HG03565 (cell line): ENCODE measurements around the gene POMT2.
"Not testable (repeated sequence)": the region's sequence is repeated elsewhere in the genome, so short reads cannot be mapped to it uniquely, and the experiment has no call there.

ENCODE experiments used
- ATAC-seq: cut with Tn5 transposase; IDR thresholded peaks from one replicate; pipeline ENCODE4 v1.9.1; 2021; ENCODE audit warnings: mild to moderate bottlenecking, moderate library complexity; ENCODE audit not compliant: unreplicated experiment

Gene POMT2

DNA sequence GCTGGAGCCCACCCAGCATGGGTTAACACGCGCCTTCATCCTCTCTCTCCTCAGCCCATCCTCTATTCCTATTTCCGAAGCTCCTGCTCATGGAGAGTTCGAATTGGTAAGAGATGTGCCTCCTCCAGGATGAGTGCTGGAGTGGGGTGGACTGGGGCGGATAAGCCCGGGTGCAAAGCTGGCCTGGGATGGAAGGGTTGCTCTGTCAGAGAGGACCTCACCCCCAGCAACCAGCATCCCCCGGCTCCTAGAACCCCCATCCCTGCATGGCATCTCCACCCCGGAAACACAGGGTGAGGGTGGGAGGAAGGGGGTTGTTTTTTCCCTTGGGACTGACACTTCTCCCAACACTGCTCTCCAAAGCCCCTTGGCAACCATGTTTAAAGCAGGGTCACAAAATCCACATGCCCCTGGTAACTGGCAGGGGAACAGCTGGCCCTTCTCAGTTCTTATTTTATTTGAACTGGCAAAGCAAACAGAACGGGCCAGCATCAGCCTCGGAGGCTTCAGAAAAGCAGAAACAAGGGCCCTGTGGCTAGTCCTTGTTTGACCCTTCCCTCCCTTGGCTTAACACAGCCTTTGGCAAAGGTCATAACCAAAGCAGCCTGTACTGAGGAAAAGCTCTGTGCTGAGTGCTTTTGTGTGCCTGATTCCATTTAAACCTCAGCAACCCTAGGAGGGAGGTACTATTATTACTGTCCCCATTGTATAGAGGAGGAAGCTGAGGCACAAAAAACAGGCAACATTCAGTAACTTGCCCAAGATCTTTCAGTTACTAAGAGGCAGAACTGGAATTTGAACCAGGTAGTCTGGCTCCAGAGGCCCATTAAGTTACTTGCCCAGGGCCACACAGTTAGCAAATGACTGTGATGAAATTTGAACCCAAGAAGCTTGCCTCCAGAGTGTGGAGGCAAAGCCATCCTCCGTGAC, 4.4 kb upstream of the POMT2 start:
- no peak for ATAC-seq

DNA sequence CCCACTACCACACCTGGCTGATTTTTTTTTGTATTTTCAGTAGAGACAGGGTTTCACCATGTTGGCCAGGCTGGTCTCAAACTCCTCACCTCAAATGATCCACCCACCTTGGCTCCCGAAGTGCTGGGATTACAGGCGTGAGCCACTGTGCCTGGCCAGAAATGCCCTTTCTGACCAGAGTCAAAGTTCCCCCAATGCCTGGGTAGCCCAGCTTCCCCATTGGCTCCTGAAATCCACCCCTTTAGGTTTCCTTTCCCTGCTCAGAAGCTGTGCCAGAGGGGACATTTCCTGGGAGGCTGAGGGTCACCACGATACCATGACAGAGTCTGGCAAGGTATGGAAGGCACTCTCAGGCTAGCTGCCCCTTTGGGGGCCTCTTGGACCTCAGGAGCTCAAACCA, 3.6 kb upstream of the POMT2 start:
- no peak for ATAC-seq

DNA sequence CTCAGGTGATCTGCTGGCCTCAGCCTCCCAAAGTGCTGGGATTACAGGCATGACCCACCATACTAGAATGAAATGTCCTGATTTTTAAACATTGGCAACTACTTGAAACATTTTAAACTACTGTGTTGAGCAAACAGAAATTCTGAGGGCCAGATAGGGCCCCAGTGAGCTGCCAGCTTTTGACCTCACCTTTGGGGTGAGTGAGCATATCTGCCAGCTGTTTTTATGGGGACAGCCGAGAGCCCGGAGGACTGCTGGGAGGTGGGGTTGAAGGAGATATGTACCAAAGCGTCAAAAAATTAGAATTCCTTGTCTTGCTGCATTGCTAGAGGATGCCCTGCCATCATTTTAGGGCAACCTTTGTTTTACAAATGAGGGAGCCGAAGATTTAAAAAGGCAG, 2.9 kb upstream of the POMT2 start:
- ATAC-seq = no peak

DNA sequence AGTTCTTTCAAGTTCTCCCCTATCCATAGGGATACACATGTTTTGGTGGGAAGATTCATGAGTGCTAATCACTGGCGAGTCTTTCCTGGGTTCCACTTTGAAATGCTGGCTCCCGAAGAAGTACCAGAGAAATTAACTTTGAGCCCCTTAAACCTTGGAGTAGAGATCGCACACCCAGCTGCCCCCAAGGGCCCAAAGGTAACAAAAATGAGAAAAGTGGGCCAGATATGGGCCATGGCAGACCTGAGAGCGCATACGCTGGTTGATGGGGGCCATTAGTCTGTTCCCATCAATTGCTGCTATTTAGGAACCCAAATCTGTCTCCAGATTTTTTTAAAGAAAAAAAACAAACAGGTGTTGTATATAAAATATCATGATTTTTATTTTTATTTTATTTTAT, 2.3 kb upstream of the POMT2 start:
- no peak for ATAC-seq

DNA sequence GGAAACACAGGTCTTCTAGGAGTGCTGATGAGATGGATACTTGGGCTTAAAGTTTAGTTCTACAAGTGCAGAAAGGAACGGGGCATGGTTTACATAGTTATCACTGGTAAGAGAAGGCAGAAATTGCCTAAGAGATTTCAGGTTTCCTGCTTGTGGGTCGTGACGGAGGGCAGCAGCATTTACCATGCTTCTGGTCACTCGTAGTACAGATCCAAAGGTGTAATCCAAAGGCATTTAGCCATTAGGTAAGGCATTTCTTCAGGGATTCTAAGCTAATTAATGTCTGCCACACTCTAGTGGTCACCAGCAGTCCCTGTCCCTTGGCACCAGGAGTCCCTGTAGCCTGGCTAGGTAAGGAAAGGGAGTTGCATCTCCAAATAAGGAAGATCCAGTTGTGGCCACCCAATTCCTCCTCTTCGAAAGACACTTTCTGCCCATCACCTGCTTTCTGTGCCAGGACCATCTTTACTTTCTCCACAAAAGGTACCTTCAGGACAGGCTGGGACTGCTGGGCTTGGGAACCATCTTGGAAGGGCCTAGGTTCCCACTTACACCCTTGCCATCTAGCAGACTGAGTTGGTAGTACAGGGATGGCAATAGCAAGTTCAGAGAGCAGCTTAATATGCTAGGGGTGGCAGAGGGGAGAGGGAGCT, 1.7 kb upstream of the POMT2 start:
- no peak for ATAC-seq

GRCh38 chr14:77319422-77319821, 1.3 kb downstream of the POMT2 start:
- no peak for ATAC-seq

GRCh38 chr14:77318756-77319155, 1.9 kb downstream of the POMT2 start:
- ATAC-seq = not testable (repeated sequence)

- no peak for ATAC-seq
Measured at GRCh38 chr14:77318006-77318553, 2.6 kb downstream of the POMT2 start.

- ATAC-seq = no peak
Measured at GRCh38 chr14:77316872-77317301, 3.8 kb downstream of the POMT2 start.

DNA sequence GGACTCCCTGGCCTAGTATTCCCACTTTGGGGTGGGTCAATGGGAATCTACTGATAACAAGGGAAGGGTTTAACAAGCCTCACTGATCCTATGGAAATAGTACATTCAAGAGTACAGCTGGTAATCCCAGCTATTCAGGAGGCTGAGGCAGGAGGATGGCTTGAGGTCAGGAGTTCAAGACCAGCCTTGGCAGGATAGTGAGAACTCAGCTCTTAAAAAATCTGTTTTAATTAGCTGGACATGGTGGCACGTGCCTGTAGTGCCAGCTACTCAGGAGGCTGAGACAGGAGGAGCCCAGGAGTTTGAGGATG, 4.5 kb downstream of the POMT2 start:
- no peak for ATAC-seq

- no peak for ATAC-seq
Measured at GRCh38 chr14:77314539-77315457, 5.9 kb downstream of the POMT2 start.

DNA sequence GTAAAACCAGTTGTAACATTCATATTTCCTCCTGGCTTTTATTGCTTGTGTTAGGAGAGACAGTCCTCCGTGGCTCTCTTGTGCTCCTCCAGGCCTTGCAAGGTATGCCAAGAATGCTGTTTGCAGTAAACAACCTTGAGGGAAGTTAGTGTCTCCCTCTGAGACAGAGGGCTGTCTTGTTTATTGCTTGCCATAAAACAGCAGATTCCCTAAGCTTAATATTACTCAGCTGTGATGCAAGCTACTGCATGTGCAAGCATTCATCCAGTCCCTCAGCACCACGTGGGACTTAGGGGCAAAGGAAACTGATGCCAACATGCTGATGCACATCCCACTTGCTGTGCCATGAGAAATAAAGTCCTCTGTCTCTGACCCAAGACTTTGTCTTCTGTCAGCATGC, 6.6 kb downstream of the POMT2 start:
- ATAC-seq = no peak

DNA sequence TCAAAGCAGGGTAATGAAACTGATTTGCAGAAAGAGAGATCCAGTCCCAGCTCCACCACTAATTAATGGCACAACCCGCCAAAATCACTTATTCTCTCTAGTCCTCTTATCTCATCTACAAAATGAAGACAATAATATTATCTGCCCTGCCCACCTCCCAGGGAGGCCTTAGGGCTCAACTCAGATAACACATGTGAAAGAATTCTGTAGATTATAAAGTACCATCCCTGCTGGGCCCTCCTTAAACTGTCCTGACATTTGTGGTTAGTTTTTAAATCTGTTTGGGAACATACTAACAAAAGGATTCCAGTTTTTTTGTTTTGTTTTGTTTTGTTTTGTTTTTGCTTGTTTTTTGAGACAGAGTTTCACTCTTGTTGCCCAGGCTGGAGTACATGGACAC, 7.3 kb downstream of the POMT2 start:
- ATAC-seq = no peak

GRCh38 chr14:77311217-77311616, 9.5 kb downstream of the POMT2 start:
- no peak for ATAC-seq

DNA sequence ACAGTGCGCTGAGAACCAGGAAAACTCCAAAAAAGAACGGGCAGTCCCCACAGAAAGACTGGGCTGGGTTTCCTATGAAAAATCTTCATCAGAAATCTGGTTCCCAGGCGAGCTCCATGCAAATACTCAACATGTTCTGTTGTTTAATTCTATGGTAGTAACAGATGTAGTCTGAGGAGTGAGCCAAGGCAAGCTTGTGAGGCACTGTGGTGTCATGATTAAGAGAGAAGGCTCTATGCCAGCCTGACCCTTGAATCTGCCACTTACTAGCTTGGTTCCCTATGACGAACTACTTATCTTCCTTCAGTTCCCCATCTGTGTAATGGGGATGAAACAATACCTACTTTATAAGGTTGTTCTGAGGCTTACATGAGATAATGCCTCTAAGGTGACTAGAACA, 10.7 kb downstream of the POMT2 start:
- no peak for ATAC-seq

DNA sequence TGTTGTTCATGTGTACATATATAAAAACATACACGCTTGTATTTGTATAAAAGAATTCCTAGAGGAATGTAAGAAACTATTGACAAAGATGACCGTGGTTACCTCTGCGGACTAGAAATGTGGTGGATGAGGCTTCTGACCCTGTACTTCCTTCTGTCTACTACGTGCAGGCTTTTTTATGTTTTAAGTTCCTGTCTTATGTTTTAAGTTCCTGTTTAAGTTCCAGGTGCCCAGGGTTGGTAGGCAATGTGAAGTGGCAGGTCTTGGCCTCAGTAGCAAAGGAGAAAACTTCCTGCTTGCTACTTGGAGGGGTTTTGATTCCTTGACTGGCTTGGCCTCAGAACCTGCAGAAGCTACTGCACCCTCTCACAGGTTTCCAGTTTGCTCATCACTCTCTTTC, 11.6 kb downstream of the POMT2 start:
- no peak for ATAC-seq

DNA sequence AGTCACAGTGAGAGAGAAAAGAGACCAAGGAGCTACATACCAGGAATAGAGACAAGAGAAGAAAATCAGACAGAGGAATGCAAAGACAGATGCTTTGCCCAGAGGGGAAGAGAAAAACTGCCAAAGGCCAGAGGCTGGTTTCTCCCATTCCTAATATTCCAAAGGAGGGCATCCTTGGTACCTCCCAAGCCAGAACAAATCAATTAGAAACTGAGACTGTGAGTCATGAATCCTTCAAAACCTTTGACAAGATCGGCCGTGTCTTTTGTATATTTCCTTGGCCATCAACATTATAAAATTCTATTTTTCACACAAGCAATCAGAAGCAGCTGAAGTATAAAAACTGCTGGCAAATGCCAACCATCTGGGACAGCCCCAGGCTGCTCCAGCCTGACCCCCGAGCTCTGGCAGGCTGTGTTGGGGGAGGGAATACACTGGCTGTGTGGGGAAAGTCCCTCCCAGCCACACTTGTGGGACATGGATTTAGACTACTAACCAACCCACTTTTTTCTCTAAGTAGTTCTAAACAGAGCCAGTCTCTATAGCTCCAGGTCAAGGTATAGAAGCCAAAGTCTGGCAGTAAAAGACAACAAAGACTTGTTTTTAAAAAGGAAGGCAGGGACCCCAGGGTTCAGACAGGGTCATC, 13.7 kb downstream of the POMT2 start:
- ATAC-seq = no peak

DNA sequence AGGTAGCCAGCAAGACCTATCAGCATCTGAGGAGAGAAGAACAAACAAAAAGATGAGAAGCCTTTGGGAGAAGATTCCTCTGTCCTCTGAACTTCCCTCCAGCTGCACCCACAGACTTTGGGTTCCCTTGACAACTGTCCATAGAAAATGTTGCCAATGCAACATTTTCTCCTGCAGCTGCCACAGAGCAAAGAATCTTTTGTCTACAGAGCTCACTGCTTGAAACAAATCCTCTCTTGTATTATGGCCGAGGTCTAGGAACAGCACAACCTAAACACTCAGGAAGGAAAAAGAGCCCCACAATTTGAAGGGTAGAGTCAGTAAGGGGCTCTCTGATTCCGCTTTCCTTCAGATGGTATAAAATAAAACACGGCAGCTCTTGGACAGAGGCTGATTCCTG, 14.3 kb downstream of the POMT2 start:
- no peak for ATAC-seq

DNA sequence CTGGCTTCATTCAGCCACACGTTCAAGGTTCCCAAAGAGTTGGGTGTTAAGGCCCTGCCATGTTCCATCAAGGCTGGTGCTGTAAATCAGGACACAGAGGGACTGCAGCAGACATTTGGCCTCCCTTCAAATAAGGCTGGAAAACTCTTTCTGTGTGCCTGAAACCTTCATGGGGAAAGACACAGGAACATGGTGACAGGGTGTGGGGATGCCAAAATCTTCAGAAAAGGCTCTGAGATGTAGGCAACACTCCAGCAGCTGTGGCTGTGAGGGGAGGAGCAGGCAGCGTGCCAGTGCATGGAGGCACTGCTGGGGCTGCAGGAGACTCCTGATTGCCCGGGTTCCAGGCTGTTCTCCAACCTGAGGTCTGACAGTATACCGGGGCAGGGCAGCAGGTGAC, 15.0 kb downstream of the POMT2 start:
- no peak for ATAC-seq

- ATAC-seq = peak; percentile 64
Measured at GRCh38 chr14:77303417-77304156, 17.1 kb downstream of the POMT2 start.
